ENCODE data around the gene CLHC1.
"Not testable (repeated sequence)": the region's sequence is repeated elsewhere in the genome, so short reads cannot be mapped to it uniquely, and the experiment has no call there.

CLHC1 gene

DNA sequence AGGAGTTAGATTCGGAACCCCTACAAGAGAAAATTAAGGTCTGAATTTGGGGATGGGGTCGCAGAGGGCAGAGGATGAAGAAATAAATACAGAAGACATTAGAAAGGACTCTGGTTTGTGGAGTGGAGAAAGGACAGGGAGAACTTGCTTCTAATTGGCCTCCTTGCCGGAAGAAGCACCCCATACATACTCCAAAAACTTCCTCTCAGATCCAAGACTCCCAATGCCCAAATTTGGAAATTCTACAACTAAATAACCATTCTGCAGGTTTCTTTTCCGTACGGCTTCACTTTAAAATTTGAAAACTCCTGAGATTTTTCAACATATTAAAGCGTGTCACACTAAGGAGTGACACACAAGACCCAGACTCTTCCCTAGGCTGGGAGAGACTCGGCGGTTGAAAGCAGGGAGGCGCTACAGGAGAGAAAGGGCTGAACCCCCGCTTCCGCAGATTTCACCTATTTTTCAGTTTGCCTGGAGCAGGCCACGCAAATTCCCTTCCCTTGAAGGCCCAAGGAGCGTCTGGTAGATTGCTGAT lies 478 bp downstream of the CLHC1 start:
- DNase-seq, result no peak

DNA sequence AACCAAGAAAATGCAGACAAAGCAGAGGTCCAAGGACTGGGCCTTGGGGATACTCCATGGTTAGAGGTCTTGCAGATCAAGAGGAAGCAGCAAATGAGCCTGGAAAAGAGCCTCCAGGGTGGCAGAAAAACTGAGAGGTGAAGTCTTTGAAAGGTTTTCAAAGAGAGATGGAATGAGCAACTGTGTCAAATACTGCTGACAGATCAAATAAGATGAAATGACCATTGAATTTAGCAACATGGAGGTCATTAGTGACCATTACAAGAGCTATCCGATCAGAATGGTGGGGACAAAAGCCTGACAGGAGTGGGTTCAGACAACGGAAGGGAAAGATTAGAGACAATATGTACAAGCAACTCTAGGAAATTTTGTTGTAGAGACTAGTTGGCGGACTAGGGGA lies 1.5 kb downstream of the CLHC1 start:
- DNase-seq, result no peak

- no peak for DNase-seq
These were observed 2.9 kb downstream of the CLHC1 start for GRCh38 chr2:55229221-55229620.

DNA sequence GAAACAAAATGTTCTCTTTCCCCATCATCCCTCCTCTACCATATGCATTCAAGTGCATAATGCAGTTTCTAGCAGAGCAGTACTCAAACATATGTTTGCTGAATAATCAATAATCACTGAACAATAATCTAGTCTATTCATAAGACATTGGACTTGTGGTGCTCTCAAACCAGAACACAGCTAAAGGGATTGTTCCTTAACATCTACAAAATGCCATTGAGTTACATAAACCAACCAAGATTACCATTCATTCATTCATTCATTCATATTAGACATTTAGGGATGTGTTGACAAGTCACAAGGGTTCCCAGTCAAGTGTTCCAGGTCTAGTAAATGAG lies 3.9 kb downstream of the CLHC1 start:
- no peak for DNase-seq

DNA sequence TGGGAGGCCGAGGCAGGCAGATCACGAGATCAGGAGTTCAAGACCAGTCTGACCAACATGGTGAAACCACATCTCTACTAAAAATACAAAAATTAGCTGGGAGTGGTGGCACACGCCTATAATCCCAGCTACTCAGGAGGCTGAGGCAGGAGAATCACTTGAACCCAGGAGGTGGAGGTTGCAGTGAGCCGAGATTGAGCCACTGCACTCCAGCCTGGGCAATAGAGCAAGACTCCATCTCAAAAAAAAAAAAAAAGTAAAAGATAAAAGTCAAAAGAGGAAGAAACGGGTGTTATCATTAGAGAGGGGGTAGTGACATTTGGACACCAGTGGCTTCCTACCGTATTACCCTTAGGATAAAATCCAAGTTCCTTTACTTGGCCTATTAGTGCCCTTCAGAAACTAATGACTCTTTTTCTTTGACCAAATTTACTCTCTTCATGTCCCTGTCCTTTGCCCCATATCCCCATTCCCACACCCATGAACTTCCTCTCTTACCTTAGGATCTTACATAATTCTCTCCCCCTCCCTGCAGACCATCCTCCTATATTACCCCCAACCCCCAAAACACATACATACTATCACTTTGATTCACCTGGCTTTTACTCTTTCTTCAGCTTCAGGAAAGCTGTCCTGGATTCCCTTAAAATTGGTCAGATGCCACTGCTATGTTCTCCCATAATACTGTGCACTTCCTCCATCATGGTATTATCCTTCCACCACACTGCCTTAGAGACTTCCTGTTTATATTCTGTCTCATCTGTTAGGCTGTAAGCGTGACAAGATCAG lies 4.5 kb downstream of the CLHC1 start:
- peak; percentile 30 for DNase-seq

DNA sequence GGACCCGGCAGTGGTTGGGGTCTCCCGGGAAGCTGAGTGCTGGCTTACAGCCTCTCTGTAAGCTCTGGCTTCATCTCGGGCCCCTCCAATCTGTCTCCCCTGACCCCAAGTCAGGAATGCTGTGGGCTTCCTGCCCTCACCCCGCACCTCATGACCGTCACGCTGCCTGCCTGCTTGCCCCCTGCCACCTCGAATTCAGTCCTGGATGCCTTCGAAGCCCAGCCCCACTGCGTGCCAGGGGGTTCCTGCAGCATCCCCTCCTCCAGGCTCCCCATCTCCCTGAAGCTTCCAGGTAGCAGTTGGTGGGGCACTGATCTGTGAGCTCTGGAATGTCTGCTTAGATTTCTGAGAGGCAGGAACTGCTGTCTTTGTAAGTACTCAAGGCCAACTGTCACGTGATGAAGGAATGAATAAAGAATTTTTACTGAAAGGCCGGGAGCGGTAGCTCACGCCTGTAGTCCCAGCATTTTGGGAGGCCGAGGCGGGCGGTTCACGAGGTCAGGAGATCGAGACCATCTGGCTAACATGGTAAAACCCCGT lies 6.5 kb downstream of the CLHC1 start:
- no peak for DNase-seq

GRCh38 chr2:55224761-55225261 lies 7.3 kb downstream of the CLHC1 start:
- no peak for DNase-seq

GRCh38 chr2:55223958-55224760 lies 7.9 kb downstream of the CLHC1 start:
- DNase-seq, result no peak

GRCh38 chr2:55213822-55214221 lies 18.3 kb downstream of the CLHC1 start:
- no peak for DNase-seq

- no peak for DNase-seq
These were observed 27.1 kb downstream of the CLHC1 start for GRCh38 chr2:55204950-55205349.

DNA sequence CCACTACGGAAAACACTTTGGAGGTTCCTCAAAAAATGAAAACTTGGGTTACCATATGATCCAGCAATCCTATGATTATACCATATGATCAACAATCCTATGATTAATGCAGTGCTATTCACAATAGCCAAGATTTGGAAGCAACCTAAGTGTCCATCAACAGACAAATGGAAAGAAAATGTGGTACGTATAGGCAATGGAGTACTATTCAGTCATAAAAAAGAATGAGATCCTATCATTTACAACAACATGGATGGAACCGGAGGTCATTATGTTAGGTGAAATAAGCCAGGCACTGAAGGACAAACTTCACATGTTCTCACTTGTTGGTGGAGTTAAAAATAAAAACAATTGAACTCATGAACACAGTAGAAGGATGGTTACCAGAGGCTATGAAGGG lies 27.6 kb downstream of the CLHC1 start:
- no peak for DNase-seq

GRCh38 chr2:55200416-55200815 lies 31.7 kb downstream of the CLHC1 start:
- DNase-seq, result no peak

GRCh38 chr2:55196526-55196925 lies 35.6 kb downstream of the CLHC1 start:
- no peak for DNase-seq

DNA sequence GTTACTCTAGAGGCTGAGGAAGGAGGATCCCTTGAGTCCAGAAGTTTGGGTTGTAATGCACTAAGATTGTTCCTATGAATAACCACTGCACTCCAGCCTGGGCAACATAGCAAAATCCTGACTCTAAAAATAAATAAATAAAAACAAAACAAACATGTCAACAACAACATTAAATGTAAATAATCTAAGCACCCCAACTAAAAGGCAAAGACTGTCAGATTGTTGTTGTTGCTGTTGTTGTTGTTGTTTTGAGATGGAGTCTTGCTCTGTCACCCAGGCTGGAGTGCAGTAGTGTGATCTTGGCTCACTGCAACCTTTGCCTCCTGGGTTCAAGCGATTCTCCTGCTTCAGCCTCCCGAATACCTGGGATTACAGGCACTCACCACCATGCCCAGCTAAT lies 40.2 kb downstream of the CLHC1 start:
- DNase-seq, result not testable (repeated sequence)

- DNase-seq, result not testable (repeated sequence)
These were observed 45.3 kb downstream of the CLHC1 start for GRCh38 chr2:55186837-55187236.

- no peak for DNase-seq
These were observed 51.7 kb downstream of the CLHC1 start for GRCh38 chr2:55180374-55180773.

- DNase-seq, result no peak
These were observed 56.0 kb downstream of the CLHC1 start for GRCh38 chr2:55176094-55176415.

DNA sequence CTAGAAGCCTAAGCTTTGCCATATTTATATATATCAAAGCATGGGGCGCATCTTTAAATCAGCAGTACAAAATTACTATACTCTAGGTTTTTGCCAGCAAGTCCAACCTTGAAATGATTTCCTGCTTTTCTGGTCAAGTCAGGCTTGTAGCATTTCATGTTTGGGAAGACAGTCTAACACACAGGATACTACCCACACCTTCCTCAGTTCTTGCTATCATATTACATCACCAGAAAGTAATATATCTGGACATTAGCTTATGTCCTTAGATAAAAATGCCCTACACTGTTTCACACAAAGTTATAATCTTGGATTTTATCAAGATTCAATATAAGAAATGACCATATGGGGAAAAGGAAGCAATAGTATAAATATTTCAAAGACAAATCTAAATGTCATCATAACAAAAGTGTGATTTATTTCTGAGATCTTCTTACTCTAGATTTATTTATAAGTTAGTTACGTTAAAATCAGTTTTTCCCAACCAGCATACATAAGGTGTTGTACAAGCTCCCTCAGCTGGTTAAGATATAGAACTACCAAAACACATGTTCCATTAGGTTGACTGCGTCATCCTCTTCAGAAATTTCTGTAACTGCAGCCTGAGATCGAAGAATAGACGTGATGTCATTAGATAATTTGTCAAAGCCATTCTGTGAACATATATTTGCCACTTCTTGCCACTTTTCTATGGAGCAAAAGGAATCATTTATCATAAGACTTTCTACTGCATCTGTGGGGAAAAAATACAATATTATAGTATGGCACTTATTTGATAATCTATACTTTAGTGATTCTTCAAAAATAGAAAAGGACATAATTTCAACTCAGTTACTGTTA lies 56.6 kb downstream of the CLHC1 start:
- peak; percentile 63 for DNase-seq

- DNase-seq, result no peak
These were observed 58.5 kb downstream of the CLHC1 start for GRCh38 chr2:55173438-55174054.

- no peak for DNase-seq
These were observed 62.2 kb downstream of the CLHC1 start for GRCh38 chr2:55169915-55170314.

DNA sequence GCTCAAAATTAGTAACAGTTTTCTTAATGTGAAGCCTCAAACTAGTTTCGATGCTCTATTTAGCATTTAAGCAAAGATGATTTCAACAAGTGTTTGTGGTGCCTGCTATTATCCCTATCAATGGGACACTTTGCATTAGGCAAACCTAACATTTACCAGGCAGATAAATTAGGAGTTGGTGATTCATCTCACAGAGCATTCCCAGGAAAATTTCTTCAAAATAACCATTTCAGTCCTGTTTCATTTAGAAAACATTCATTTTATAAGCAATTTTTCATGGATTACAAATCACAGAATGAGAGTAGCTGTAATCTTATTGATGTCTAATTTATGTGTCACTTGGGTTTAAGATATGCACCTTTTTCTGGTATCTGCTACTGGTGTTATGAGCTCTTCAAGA lies 62.7 kb downstream of the CLHC1 start:
- DNase-seq, result no peak
